Measurements from ENCODE around the gene CMTM5.

DNA sequence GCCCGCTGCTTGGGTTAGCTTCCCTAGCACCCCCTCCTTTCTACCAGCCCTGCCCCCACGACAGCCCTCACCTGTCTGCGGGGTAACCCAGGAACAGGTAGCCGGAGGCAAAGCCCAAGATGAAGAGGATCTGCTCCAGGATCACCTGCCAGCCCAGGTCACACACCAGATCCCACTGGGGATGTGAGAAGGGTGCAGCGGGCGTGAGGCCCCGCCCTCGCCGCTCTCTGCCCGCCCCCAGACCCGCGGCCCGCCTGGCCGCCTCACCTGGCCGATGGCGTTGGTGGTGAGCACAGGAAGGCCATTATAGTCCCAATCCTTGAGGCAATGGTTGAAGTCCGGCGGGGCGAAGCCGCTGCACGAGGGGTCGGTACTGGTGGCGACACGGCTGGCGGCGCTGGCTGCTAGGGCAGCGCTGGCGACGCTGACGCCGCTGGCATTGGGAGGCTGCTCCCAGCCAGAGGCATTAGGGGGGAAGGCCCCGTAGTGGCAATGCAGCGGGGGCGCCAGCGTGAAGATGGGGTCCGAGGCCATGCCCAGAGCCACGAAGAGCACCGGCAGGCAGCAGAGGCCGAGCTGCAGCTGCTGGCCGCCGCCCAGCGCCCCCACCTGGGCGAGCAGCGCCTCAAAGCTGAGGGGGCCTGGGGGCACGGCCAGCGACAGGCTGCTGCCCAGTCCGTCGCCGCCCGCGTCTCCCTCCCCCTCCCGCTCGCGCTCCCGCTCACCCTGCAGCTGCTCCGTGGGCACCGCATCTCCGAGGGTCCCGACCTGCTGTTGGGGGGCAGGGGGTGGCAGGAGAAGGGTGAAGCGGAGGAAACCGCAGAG, 25.0 kb upstream of the CMTM5 start:
- TF ChIP-seq, protein P1, sequence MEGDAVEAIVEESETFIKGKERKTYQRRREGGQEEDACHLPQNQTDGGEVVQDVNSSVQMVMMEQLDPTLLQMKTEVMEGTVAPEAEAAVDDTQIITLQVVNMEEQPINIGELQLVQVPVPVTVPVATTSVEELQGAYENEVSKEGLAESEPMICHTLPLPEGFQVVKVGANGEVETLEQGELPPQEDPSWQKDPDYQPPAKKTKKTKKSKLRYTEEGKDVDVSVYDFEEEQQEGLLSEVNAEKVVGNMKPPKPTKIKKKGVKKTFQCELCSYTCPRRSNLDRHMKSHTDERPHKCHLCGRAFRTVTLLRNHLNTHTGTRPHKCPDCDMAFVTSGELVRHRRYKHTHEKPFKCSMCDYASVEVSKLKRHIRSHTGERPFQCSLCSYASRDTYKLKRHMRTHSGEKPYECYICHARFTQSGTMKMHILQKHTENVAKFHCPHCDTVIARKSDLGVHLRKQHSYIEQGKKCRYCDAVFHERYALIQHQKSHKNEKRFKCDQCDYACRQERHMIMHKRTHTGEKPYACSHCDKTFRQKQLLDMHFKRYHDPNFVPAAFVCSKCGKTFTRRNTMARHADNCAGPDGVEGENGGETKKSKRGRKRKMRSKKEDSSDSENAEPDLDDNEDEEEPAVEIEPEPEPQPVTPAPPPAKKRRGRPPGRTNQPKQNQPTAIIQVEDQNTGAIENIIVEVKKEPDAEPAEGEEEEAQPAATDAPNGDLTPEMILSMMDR (IDR thresholded peaks at IDR 0.05), result peak; percentile 25; the same call in 1 of the 2 replicates
- TF ChIP-seq, protein P2, sequence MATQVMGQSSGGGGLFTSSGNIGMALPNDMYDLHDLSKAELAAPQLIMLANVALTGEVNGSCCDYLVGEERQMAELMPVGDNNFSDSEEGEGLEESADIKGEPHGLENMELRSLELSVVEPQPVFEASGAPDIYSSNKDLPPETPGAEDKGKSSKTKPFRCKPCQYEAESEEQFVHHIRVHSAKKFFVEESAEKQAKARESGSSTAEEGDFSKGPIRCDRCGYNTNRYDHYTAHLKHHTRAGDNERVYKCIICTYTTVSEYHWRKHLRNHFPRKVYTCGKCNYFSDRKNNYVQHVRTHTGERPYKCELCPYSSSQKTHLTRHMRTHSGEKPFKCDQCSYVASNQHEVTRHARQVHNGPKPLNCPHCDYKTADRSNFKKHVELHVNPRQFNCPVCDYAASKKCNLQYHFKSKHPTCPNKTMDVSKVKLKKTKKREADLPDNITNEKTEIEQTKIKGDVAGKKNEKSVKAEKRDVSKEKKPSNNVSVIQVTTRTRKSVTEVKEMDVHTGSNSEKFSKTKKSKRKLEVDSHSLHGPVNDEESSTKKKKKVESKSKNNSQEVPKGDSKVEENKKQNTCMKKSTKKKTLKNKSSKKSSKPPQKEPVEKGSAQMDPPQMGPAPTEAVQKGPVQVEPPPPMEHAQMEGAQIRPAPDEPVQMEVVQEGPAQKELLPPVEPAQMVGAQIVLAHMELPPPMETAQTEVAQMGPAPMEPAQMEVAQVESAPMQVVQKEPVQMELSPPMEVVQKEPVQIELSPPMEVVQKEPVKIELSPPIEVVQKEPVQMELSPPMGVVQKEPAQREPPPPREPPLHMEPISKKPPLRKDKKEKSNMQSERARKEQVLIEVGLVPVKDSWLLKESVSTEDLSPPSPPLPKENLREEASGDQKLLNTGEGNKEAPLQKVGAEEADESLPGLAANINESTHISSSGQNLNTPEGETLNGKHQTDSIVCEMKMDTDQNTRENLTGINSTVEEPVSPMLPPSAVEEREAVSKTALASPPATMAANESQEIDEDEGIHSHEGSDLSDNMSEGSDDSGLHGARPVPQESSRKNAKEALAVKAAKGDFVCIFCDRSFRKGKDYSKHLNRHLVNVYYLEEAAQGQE (IDR thresholded peaks at IDR 0.05; ENCODE audit: insufficient read depth in 1 of 2, low read depth in 2 of 2, low read length in 1 of 2), result no peak
- TF ChIP-seq POLR2AphosphoS5 (IDR thresholded peaks at IDR 0.05; ENCODE audit: low read depth, low read length) (no peak), TCF7L2 (IDR thresholded peaks at IDR 0.05; ENCODE audit: low read depth, low read length) (no peak)
